SK-N-SH treated with all-trans-retinoic acid at 6 μM for 48 hours (cell line): ENCODE data around the gene SLC17A2.

ENCODE experiments used
- ATAC-seq: fragments of 200-7000 bp; cut with Tn5 transposase; 3 replicates; pipeline ENCODE4 v1.9.1; 2020; ENCODE audit warnings: mild to moderate bottlenecking, moderate library complexity
- BACH2 ChIP-seq: fragments of 250-450 bp; sonication (Bioruptor Pico); IDR thresholded peaks from 2 replicates; pipeline ENCODE4 v1.9.0; 2021; ENCODE audit warnings: mild to moderate bottlenecking, borderline replicate concordance
- CREB5 ChIP-seq: fragments of 250-450 bp; sonication (Bioruptor Pico); IDR thresholded peaks from 2 replicates; pipeline ENCODE4 v1.5.1; 2020; ENCODE audit warnings: low read depth, mild to moderate bottlenecking, moderate library complexity
- CSDC2 ChIP-seq: fragments of 250-450 bp; sonication (Bioruptor Pico); IDR thresholded peaks from 2 replicates; pipeline ENCODE4 v1.5.0; 2020; ENCODE audit warnings: mild to moderate bottlenecking, moderate library complexity
- CSRNP3 ChIP-seq: fragments of 250-450 bp; sonication (Bioruptor Pico); IDR thresholded peaks from 2 replicates; pipeline ENCODE4 v1.5.1; 2021; ENCODE audit warnings: mild to moderate bottlenecking, moderate library complexity
- ESRRG ChIP-seq: fragments of 250-450 bp; sonication (Bioruptor Pico); IDR thresholded peaks from 2 replicates; pipeline ENCODE4 v1.6.1; 2021; ENCODE audit warnings: mild to moderate bottlenecking
- GLIS3 ChIP-seq: fragments of 250-450 bp; sonication (Bioruptor Pico); IDR thresholded peaks from 2 replicates; pipeline ENCODE4 v1.5.0; 2020; ENCODE audit warnings: mild to moderate bottlenecking, moderate library complexity
- ISL1 ChIP-seq: fragments of 250-450 bp; sonication (Bioruptor Pico); IDR thresholded peaks from 2 replicates; pipeline ENCODE4 v2.1.2; 2022; ENCODE audit warnings: mild to moderate bottlenecking, moderate library complexity
- OSR1 ChIP-seq: fragments of 250-450 bp; sonication (Bioruptor Pico); IDR thresholded peaks from 2 replicates; pipeline ENCODE4 v1.8.0; 2022; ENCODE audit warnings: moderate library complexity, mild to moderate bottlenecking, inconsistent platforms
- SNAI2 ChIP-seq: fragments of 250-450 bp; sonication (Bioruptor Pico); IDR thresholded peaks from 2 replicates; pipeline ENCODE4 v1.5.0; 2020; ENCODE audit warnings: mild to moderate bottlenecking, moderate library complexity
- TCF4 ChIP-seq: fragments of 250-450 bp; sonication (Bioruptor Pico); IDR thresholded peaks from 2 replicates; pipeline ENCODE4 v1.8.0; 2021; ENCODE audit warnings: mild to moderate bottlenecking, moderate library complexity, borderline replicate concordance
- TOX ChIP-seq: fragments of 250-450 bp; sonication (Bioruptor Pico); IDR thresholded peaks from 2 replicates; pipeline ENCODE4 v1.8.0; 2021; ENCODE audit warnings: mild to moderate bottlenecking, moderate library complexity, borderline replicate concordance
- TSHZ2 ChIP-seq: fragments of 250-450 bp; sonication (Bioruptor Pico); IDR thresholded peaks from 2 replicates; pipeline ENCODE4 v1.5.0; 2020; ENCODE audit warnings: mild to moderate bottlenecking, moderate library complexity
- ZC3H10 ChIP-seq: fragments of 250-450 bp; sonication (Bioruptor Pico); IDR thresholded peaks from 2 replicates; pipeline ENCODE4 v1.5.1; 2021; ENCODE audit warnings: mild to moderate bottlenecking, moderate library complexity
- ZFP3 ChIP-seq: fragments of 250-450 bp; sonication (Bioruptor Pico); IDR thresholded peaks from 2 replicates; pipeline ENCODE4 v1.5.0; 2020; ENCODE audit warnings: mild to moderate bottlenecking, moderate library complexity
- ZFP30 ChIP-seq: fragments of 450-650 bp; formaldehyde crosslinking; IDR thresholded peaks from 2 replicates; pipeline ENCODE4 v1.5.0; 2022; ENCODE audit warnings: mild to moderate bottlenecking, moderate library complexity
- ZNF565 ChIP-seq: fragments of 450-650 bp; formaldehyde crosslinking; conservative IDR thresholded peaks from 2 replicates; pipeline ENCODE4 v1.5.0; 2020; ENCODE audit warnings: low read depth, mild to moderate bottlenecking, moderate library complexity
- ZNF70 ChIP-seq: fragments of 450-650 bp; formaldehyde crosslinking; IDR thresholded peaks from 2 replicates; pipeline ENCODE4 v1.5.0; 2020; ENCODE audit warnings: mild to moderate bottlenecking, moderate library complexity
- TF ChIP-seq, protein P1 (sequence below): fragments of 250-450 bp; sonication (Bioruptor Pico); IDR thresholded peaks from 2 replicates; pipeline ENCODE4 v1.8.0; 2021; ENCODE audit warnings: low read depth, mild to moderate bottlenecking, moderate library complexity, borderline replicate concordance
- TF ChIP-seq, protein P2 (sequence below): fragments of 250-450 bp; sonication (Bioruptor Pico); IDR thresholded peaks from 2 replicates; pipeline ENCODE4 v1.8.0; 2020; ENCODE audit warnings: mild to moderate bottlenecking, moderate library complexity, borderline replicate concordance

The SLC17A2 gene

DNA sequence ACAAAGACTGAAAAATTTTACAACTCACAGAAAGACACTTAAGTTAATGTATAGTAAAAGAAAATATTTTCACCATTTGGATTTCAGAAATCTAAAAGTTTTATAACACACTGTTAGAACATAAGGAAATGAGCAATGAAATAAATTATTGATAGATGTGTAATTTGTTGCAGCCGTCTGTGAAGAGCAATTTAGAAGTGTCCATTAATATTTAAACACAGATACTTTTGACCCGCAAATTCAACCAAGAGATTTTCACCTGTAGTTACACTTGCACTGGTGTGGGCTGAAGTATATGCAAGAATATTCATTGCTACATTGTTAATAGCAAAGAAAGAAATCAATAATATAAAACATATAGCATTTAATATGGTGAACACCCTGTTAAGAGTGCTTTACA, 41.9 kb downstream of the SLC17A2 start:
- no peak for ATAC-seq
- TF ChIP-seq SNAI2 (no peak), CSRNP3 (CRISPR knock-in tag) (no peak), ZFP3 (no peak), ZNF70 (CRISPR knock-in tag) (no peak), ISL1 (CRISPR knock-in tag) (no peak), ZFP30 (no peak), CSDC2 (CRISPR knock-in tag) (no peak), CREB5 (CRISPR knock-in tag) (no peak), TCF4 (CRISPR knock-in tag) (no peak), ZC3H10 (no peak), ESRRG (no peak), GLIS3 (CRISPR knock-in tag) (no peak), OSR1 (no peak), TSHZ2 (CRISPR knock-in tag) (no peak), TOX (CRISPR knock-in tag) (no peak), ZNF565 (CRISPR knock-in tag) (no peak)
- TF ChIP-seq, protein P1, sequence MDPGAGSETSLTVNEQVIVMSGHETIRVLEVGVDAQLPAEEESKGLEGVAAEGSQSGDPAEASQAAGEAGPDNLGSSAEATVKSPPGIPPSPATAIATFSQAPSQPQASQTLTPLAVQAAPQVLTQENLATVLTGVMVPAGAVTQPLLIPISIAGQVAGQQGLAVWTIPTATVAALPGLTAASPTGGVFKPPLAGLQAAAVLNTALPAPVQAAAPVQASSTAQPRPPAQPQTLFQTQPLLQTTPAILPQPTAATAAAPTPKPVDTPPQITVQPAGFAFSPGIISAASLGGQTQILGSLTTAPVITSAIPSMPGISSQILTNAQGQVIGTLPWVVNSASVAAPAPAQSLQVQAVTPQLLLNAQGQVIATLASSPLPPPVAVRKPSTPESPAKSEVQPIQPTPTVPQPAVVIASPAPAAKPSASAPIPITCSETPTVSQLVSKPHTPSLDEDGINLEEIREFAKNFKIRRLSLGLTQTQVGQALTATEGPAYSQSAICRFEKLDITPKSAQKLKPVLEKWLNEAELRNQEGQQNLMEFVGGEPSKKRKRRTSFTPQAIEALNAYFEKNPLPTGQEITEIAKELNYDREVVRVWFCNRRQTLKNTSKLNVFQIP (CRISPR knock-in tag) = no peak
- TF ChIP-seq, protein P2, sequence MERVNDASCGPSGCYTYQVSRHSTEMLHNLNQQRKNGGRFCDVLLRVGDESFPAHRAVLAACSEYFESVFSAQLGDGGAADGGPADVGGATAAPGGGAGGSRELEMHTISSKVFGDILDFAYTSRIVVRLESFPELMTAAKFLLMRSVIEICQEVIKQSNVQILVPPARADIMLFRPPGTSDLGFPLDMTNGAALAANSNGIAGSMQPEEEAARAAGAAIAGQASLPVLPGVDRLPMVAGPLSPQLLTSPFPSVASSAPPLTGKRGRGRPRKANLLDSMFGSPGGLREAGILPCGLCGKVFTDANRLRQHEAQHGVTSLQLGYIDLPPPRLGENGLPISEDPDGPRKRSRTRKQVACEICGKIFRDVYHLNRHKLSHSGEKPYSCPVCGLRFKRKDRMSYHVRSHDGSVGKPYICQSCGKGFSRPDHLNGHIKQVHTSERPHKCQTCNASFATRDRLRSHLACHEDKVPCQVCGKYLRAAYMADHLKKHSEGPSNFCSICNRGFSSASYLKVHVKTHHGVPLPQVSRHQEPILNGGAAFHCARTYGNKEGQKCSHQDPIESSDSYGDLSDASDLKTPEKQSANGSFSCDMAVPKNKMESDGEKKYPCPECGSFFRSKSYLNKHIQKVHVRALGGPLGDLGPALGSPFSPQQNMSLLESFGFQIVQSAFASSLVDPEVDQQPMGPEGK = no peak

DNA sequence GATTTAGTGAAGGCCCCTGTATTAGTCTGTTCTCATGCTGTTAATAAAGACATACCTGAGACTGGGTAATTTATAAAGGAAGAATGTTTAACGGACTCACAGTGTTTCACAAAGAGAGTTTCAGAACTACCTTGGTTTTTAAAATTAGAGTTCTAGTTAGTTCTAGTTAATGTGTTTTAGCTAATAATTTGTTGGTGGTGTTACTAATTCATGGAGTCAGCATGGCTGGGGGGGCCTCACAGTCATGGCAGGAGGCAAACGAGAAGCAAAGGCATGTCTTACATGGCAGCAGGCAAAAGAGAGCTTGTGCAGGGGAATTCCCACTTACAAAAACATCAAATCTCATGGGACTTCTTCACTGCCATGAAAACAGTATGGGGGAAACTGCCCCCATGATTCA, 44.4 kb downstream of the SLC17A2 start:
- TF ChIP-seq ZC3H10 = no peak
- TF ChIP-seq CREB5 (CRISPR knock-in tag) = no peak
- TF ChIP-seq, protein P2 = no peak
- no peak for TF ChIP-seq ZFP30
- no peak for TF ChIP-seq ZFP3
- TF ChIP-seq ZNF565 (CRISPR knock-in tag) = no peak
- TF ChIP-seq OSR1 = no peak
- no peak for TF ChIP-seq BACH2 (CRISPR knock-in tag)
- ATAC-seq = no peak
